Mucosa of descending colon (tissue), 3 donors: Measurements from ENCODE around the gene RAD23B. TPM values are rescaled to one million over a fixed set of nuclear protein-coding genes. Genes with fewer than 3 reads are reported as not detected.

Experiments used
- ATAC-seq: fragments of 200-7000 bp; cut with Tn5 transposase; one replicate; pipeline ENCODE4 v1.9.1; 2020; ENCODE audit warnings: mild to moderate bottlenecking, moderate library complexity
- DNase-seq, 3 donors: peaks; one replicate each; pipeline ENCODE4 v3.0.0-alpha.2; 2020
- H3K36me3 ChIP-seq: fragments of 200-600 bp; one replicate; pipeline ENCODE4 v1.8.0; 2021; ENCODE audit warnings: low read depth, mild to moderate bottlenecking
- H3K4me1 ChIP-seq: fragments of 200-600 bp; one replicate; pipeline ENCODE4 v1.8.0; 2021; ENCODE audit warnings: low read depth, mild to moderate bottlenecking
- H3K4me3 ChIP-seq: fragments of 200-600 bp; one replicate; pipeline ENCODE4 v1.8.0; 2021; ENCODE audit warnings: mild to moderate bottlenecking
- H3K9me3 ChIP-seq: fragments of 200-600 bp; one replicate; pipeline ENCODE4 v1.8.0; 2021; ENCODE audit warnings: mild to moderate bottlenecking
- CTCF ChIP-seq: fragments of 200-600 bp; IDR thresholded peaks from one replicate; pipeline ENCODE4 v1.8.0; 2022; ENCODE audit warnings: antibody characterized with exemption, mild to moderate bottlenecking
- intact Hi-C, 2 donors: fragments of 100-400 bp; cut with DNase I in 1 of 2; cut with micrococcal nuclease in 1 of 2; formaldehyde crosslinking; loops; one replicate each; pipeline versions ENCODE4 v1.11.0 to v1.11.1; 2022; cut with DNase I, micrococcal nuclease
- total RNA-seq, 3 donors: library from RNA; stranded (reverse); fragmentation: NEBNext Ultra II Directional in 2 of 3; extraction: Animal tissue kit (Norgen Biotek cat#: 25700) in 2 of 3; gene quantifications; one replicate each; pipeline versions ENCODE4 v1.2.1 to v1.2.4, GENCODE V29; 2021 to 2023
- donor health status: DM: no; HTN: no; CAD: no; lungs with moderate emphysema.
- donor health status: DM: no; HTN: no; CAD: no.
- donor health status: DM: no; HTN: yes; CAD: no.

Gene RAD23B
- total RNA-seq, 3 donors from 2014 or later = 83.0 to 95.6 (median 93.7) TPM

GRCh38 chr9:107322643-107323042 lies 39.6 kb downstream of the RAD23B start:
- Histone ChIP-seq H3K36me3 (no peaks in the 10 kb centered on the region), H3K4me3 (no peak overlapping the region), H3K9me3 (no peaks in the 10 kb centered on the region), H3K4me1 (no peaks in the 10 kb centered on the region)
- TF ChIP-seq CTCF = no peak
- intact Hi-C loops = no loop called here
- no peak for DNase-seq
- ATAC-seq = no peak

GRCh38 chr9:107323836-107324585 lies 40.9 kb downstream of the RAD23B start:
- Histone ChIP-seq H3K36me3 (peaks cover 4% of the 10 kb centered on the region), H3K4me1 (no peaks in the 10 kb centered on the region), H3K9me3 (no peaks in the 10 kb centered on the region), H3K4me3 (no peak overlapping the region)
- DNase-seq (no peak), ATAC-seq (no peak)
- TF ChIP-seq CTCF = no peak
- intact Hi-C loops = no loop called here

DNA sequence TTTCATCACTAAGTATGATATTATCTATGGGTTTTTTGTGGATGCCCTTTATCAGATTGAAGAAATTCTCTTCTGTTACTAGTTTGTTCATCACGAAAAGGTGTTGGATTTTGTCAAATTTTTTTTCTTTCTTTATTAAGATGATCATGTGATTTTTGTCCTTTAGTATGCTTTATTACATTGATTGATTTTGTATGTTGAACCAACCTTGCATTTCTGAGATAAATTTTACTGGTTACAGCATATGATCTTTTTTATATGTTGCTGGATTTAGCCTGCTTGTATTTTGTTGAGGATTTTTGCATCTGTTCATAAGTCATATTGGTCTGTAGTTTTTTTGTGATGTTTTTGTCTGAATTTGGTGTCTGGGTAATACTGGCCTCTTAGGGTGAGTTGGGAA lies 42.8 kb downstream of the RAD23B start:
- no peak for TF ChIP-seq CTCF
- no peak overlapping the region for H3K4me3 ChIP-seq
- H3K4me1 ChIP-seq = no peaks in the 10 kb centered on the region
- DNase-seq = no peak
- H3K36me3 ChIP-seq = peaks cover 5% of the 10 kb centered on the region
- intact Hi-C loops = no loop called here
- ATAC-seq = no peak
- no peaks in the 10 kb centered on the region for H3K9me3 ChIP-seq

DNA sequence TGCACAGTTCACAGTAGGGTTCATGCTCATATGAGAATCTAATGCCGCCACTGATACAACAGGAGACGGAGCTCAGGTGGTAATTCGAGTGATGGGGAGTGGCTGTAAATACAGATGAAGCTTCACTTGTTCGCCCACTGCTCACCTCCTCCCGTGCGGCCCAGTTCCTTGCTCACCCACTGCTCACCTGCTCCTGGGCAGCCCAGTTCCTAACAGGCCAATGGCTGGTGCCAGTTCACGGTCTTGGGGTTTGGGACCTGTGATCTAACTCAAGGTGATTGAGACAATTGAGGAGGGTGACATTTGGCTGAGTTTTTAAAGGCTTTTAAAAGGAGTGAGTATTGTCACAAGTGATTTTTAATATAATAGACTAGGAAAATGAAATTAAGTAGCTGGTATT lies 45.4 kb downstream of the RAD23B start:
- intact Hi-C loops = no loop called here
- Histone ChIP-seq H3K9me3 (no peaks in the 10 kb centered on the region), H3K4me1 (no peaks in the 10 kb centered on the region), H3K4me3 (no peak overlapping the region), H3K36me3 (peaks cover 5% of the 10 kb centered on the region)
- TF ChIP-seq CTCF = no peak
- DNase-seq (no peak), ATAC-seq (no peak)

DNA sequence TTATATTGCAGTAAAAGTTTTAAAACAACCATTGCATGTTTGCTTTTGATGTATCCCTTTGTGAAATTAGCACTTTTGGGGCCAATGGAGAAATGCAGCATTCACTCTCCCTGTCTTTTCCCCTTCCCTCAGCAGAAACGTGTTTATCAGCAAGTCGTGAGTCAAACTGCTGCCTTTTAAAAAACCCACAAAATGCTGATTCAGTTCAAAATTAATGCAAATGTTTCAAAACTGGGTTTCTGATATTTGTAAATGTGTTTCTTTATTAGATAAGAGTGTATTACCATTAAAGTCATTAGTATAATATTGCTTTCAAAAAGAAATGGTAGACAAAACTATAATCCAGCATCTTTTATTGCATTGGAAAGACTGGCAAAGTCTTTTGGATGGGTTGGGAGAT lies 47.3 kb downstream of the RAD23B start:
- Histone ChIP-seq H3K4me1 (no peaks in the 10 kb centered on the region), H3K9me3 (no peaks in the 10 kb centered on the region), H3K36me3 (peaks cover 5% of the 10 kb centered on the region), H3K4me3 (no peak overlapping the region)
- TF ChIP-seq CTCF = no peak
- intact Hi-C loops = loop anchor here in 1 of 2 donors (10.0 kb wide), 1 partner anchor 156 kb away; no protein-coding TSS in a partner anchor
- DNase-seq = no peak
- no peak for ATAC-seq
